Esophagus mucosa (tissue), 1 donor: ENCODE data around the gene GJA4. TPM values are rescaled to one million over a fixed set of nuclear protein-coding genes. Genes with fewer than 3 reads are reported as not detected.
A peak's percentile ranks its signal among the peaks of the same experiment; 100 is the strongest.

Source experiments
- ATAC-seq: fragments of 200-7000 bp; cut with Tn5 transposase; one replicate; pipeline ENCODE4 v1.9.1; 2020
- total RNA-seq: library from RNA; stranded (reverse); gene quantifications from one replicate; pipeline ENCODE4 v1.2.4, GENCODE V29; 2023
- donor health status: DM: yes; HTN: yes; CAD: no.

GJA4 gene
- total RNA-seq = 2.0 TPM

- ATAC-seq = no peak
Measured at GRCh38 chr1:34792868-34793727, at the start of gene GJA4. Gene GJA4 (plus strand): TSS chr1:34792999. CDS start chr1:34794214, 1,215 bp downstream.

GRCh38 chr1:34743775-34744174 lies 49.0 kb upstream of the GJA4 start:
- no peak for ATAC-seq

- no peak for ATAC-seq
Measured at GRCh38 chr1:34744851-34745250, 47.9 kb upstream of the GJA4 start.

- ATAC-seq = no peak
Measured at GRCh38 chr1:34745666-34746065, 47.1 kb upstream of the GJA4 start.

- ATAC-seq = no peak
Measured at GRCh38 chr1:34746101-34746500, 46.7 kb upstream of the GJA4 start.

- no peak for ATAC-seq
Measured at GRCh38 chr1:34746785-34747637, 45.8 kb upstream of the GJA4 start.

DNA sequence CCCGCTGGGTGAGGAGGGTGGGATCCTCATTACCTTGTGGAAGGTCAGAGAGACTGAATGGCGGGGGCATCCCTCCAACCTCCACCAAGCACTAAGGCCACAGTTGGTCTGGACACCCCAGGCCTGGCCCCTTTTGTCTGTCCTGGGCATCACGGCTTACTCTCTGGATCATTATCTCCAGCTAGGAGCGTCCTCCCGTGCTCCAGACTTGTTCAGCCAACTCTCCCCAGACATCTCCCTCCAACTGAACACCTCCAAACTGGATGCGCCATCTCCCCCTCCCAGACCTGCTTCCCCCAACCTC lies 45.2 kb upstream of the GJA4 start:
- no peak for ATAC-seq

- no peak for ATAC-seq
Measured at GRCh38 chr1:34749992-34750391, 42.8 kb upstream of the GJA4 start.

DNA sequence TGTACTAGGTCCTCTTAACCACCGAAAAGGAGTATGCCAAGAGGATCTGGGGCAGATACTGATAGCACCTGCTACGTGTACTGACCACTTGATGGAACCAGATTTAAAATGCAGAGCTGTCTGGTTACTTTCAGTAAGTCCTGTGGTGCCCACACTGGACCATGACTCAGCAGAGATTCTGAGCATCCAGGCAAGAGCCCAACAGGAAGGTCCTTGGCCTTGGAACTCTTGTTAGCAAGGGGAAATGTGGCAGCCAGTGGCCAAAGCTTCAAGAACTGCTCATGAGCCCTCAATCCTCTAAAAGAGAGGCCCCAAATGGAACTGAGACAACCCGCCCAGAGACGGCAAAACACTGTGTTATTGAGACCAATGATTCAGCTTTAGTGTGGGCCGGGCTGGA lies 42.2 kb upstream of the GJA4 start:
- ATAC-seq = no peak

DNA sequence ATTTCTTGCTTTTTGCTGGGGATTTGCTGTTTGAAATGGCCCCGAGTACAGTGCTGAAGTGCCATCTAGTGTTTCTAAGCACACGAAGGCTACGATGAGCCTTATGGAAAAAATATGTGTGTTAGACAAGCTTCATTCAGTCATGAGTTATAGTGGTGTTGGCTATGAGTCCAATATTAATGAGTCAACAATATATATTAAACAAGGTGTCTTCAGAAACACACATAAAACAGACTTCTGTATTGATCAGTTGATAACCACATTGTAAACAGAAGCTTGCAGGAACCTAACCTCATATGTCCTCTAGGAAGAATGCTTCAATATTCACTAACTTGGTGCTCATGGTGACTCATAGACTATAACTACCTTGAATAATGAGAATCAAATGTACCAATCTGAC lies 39.6 kb upstream of the GJA4 start:
- no peak for ATAC-seq

DNA sequence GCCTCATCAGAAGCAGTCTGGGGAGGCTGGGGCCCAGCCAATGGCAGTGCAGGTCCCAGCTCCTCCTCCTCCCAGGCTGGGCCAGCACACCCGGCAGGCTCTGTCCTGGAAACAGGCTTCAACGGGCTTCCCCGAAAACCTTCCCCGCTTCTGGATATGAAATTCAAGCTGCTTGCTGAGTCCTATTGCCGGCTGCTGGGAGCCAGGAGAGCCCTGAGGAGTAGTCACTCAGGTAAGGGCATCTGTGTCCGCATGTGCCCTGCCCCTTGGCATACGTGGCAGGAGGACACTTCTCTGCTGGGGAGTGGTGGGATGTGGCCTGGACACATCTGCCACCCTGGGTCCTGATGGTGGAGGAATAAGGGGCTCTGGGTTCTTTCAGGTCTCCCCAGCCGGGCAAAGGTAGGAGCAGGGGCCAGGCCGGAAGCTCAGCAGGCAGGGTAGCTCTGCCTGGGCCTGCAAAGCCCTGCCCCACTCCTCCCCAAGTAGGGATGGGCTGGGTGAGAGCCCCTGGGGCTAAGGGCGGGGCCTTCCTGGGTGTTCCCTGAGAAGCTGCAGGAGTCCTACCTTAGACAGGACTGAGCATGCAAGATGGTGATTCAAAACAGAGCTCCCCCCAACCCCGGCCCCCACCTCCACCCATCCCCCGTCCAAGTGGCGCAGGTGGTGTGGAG lies 37.7 kb upstream of the GJA4 start, which contains the start of gene GJB5:
GJB5 (plus strand) TSS at position 84 of the 674 bp plus-strand sequence. CDS start 2,284 bp downstream, outside the sequence.
- peak; percentile 94 for ATAC-seq

DNA sequence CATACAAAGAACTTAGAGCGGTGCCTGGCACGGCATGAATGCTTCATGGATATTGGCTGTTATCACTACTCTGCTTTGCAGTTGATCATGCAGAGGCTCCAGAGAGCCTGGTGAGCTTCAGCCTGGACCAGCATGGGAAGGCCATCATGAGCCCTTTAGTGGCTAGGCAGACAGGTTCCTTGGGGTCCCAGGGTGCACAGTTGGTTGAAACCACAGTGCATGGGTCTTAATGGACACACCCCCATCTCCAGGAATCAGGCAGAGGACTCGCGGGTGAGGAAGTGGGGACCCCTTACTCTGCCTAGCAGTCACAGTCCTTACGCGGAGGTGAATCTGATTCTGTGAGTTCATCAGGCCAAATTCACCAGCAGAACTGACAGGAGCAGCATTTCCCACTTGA lies 36.8 kb upstream of the GJA4 start:
- no peak for ATAC-seq

DNA sequence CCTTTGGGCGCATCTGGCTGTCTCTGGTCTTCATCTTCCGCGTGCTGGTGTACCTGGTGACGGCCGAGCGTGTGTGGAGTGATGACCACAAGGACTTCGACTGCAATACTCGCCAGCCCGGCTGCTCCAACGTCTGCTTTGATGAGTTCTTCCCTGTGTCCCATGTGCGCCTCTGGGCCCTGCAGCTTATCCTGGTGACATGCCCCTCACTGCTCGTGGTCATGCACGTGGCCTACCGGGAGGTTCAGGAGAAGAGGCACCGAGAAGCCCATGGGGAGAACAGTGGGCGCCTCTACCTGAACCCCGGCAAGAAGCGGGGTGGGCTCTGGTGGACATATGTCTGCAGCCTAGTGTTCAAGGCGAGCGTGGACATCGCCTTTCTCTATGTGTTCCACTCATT lies 35.4 kb upstream of the GJA4 start:
- ATAC-seq = no peak

GRCh38 chr1:34758751-34759150 lies 34.0 kb upstream of the GJA4 start:
- no peak for ATAC-seq

DNA sequence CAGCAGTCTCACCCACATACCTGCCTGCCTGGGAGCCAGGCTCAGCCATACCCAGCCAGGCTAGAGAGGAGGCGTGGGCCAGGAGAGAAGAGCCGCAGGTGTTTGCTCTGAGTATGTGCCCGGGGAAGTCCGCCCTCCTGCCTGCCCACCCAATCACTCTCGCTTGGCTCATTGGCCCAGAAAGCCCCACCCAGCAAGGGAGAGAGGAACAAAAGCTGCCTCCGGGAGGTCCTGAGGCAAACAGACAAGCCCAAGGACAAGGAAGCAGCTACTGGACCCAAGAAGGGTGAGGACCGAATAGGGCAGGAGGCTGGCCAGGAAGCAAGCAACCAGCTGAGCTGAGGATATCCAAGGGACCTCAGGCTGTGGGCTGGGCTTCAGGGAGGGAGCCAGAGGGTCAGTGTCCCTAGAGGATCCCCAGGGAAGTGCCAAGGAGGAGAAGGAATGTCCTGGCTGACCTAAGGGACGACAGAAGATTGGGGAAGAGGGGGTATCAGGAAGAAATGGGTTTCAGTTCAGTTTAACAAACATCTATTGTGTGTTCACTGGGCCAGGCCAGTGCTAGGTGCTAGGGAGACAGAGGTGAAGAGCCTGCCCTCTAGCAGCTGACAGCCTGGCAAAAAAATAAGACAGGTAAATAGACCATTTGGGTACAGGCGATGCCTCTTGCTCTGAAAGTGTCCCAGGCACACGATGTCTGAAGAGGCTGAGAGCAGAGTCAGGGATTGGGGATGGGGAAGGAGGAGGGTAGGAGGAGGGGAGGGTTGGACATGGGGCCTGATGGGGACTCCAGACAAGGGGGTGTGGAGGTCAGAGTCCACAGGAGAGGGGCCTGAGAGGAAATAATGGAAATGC lies 33.1 kb upstream of the GJA4 start, which contains the start of gene GJB4:
GJB4 (plus strand) TSS at position 238 of the 855 bp plus-strand sequence. CDS start 1,515 bp downstream, outside the sequence.
- ATAC-seq = peak; percentile 38

DNA sequence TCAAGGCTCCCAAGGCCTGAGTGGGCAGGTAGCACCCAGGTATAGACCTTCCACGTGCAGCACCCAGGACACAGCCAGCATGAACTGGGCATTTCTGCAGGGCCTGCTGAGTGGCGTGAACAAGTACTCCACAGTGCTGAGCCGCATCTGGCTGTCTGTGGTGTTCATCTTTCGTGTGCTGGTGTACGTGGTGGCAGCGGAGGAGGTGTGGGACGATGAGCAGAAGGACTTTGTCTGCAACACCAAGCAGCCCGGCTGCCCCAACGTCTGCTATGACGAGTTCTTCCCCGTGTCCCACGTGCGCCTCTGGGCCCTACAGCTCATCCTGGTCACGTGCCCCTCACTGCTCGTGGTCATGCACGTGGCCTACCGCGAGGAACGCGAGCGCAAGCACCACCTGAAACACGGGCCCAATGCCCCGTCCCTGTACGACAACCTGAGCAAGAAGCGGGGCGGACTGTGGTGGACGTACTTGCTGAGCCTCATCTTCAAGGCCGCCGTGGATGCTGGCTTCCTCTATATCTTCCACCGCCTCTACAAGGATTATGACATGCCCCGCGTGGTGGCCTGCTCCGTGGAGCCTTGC lies 31.5 kb upstream of the GJA4 start:
- ATAC-seq = no peak

DNA sequence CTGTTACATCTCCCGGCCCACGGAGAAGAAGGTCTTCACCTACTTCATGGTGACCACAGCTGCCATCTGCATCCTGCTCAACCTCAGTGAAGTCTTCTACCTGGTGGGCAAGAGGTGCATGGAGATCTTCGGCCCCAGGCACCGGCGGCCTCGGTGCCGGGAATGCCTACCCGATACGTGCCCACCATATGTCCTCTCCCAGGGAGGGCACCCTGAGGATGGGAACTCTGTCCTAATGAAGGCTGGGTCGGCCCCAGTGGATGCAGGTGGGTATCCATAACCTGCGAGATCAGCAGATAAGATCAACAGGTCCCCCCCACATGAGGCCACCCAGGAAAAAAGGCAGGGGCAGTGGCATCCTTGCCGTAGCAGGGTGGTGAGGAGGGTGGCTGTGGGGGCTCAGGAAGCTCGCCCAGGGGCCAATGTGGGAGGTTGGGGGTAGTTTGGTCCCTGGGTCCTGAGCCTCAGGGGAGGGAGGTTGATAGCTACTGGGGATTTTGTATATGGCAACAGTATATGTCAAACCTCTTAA lies 31.0 kb upstream of the GJA4 start:
- no peak for ATAC-seq

GRCh38 chr1:34762474-34763141 lies 30.2 kb upstream of the GJA4 start:
- ATAC-seq = peak; percentile 9

GRCh38 chr1:34763142-34763781 lies 29.5 kb upstream of the GJA4 start:
- ATAC-seq = peak; percentile 62

- ATAC-seq = no peak
Measured at GRCh38 chr1:34768856-34769255, 23.9 kb upstream of the GJA4 start.
